AG09309 (cell line): ENCODE data around the gene XDH.

ENCODE experiments used
- DNase-seq: peaks from one replicate; pipeline ENCODE4 v3.0.0-alpha.2; 2010; ENCODE audit warnings: low read depth
- H3K4me3 ChIP-seq: 2 replicates; pipeline ENCODE4 v1.5.1; 2011; ENCODE audit warnings: mild to moderate bottlenecking, low read depth, low read length, moderate library complexity; ENCODE audit not compliant: control insufficient read depth
- TF ChIP-seq, protein P1 (sequence below): IDR thresholded peaks from 2 replicates; pipeline ENCODE4 v1.5.1; 2011; ENCODE audit warnings: mild to moderate bottlenecking, low read depth, low read length, inconsistent platforms; ENCODE audit not compliant: insufficient read depth, control insufficient read depth; ENCODE audit errors: missing control alignments

XDH gene

DNA sequence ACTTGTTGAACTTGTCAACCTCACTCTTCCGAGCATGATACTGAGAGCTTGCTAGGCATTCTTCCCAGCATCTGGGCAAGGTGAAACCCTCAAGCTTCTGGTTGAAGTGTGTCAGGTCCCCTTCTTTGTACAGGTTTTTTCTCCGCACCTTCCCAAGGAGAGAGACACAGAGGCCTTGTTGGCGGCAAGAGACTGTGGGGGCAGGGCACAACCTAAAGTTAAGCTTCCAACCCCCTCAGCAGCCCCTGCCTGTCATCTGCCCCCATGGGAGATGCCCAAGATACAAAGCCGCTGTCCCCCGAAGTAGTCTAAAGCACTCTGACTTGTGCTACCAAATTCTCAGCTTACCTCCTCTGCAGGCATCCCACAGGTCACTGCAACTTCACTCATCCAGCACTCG is 64.9 kb downstream of the XDH start:
- H3K4me3 ChIP-seq: no peak overlapping the region
- TF ChIP-seq, protein P1, sequence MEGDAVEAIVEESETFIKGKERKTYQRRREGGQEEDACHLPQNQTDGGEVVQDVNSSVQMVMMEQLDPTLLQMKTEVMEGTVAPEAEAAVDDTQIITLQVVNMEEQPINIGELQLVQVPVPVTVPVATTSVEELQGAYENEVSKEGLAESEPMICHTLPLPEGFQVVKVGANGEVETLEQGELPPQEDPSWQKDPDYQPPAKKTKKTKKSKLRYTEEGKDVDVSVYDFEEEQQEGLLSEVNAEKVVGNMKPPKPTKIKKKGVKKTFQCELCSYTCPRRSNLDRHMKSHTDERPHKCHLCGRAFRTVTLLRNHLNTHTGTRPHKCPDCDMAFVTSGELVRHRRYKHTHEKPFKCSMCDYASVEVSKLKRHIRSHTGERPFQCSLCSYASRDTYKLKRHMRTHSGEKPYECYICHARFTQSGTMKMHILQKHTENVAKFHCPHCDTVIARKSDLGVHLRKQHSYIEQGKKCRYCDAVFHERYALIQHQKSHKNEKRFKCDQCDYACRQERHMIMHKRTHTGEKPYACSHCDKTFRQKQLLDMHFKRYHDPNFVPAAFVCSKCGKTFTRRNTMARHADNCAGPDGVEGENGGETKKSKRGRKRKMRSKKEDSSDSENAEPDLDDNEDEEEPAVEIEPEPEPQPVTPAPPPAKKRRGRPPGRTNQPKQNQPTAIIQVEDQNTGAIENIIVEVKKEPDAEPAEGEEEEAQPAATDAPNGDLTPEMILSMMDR: no peak
- no peak for DNase-seq

DNA sequence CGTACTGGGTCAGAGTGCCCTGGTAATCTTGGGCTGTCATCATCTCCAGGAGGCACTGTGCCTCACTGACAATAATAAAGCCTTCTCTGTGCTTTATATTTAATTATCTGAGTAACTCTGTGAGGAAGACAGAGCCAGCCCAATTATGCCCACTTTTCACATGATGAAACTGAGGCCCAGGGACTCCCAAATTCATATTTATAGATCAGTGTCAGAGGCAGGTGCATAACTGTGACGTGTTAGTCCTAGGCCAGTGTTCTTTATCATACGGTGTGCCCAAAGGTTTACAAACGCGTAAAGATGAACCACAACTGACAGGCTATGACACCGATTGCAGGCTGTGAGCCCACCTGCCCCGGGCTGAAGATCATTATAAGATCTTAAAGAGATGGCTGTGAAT is 65.4 kb downstream of the XDH start:
- H3K4me3 ChIP-seq: no peak overlapping the region
- TF ChIP-seq, protein P1: no peak
- DNase-seq: no peak

DNA sequence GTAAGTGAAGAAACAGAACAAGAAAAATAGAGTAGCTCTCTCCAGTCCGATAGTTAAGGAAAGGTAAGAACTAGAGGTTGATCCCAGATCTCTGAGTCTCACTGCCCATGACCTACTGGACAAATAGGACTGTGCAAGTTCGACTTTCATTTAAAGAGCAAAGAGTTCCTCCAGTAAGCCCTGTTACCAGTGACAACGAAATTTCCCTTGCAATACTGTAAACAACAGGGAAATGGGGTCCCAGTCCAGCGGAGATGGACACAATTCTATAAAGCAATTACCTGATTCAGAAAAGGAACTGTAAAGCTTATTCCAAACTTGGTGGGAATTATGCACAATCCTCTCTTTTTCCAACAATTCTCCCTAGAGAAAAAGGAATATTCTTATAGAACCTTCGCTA is 65.9 kb downstream of the XDH start:
- no peak overlapping the region for H3K4me3 ChIP-seq
- no peak for DNase-seq
- TF ChIP-seq, protein P1: no peak

DNA sequence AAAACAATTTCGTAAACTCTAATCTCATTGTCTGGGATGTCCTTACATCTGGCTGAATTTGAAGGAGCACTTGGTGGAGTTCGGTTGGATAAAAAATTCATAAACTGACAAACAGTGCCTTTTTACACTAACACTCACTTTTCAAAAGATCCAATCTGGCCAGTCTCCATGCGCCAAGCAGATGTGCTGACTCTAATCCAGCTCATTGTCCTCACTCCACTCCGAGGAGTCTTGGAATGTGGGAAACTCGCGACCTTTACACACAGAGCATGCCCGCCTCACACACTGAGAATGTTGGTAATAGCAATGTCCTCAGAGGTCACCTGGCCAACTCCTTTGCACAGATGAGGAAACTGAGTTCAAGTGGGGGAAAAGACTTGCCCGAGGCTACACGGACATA is 66.8 kb downstream of the XDH start:
- peak; percentile 46 for DNase-seq
- no peak overlapping the region for H3K4me3 ChIP-seq
- TF ChIP-seq, protein P1: no peak

DNA sequence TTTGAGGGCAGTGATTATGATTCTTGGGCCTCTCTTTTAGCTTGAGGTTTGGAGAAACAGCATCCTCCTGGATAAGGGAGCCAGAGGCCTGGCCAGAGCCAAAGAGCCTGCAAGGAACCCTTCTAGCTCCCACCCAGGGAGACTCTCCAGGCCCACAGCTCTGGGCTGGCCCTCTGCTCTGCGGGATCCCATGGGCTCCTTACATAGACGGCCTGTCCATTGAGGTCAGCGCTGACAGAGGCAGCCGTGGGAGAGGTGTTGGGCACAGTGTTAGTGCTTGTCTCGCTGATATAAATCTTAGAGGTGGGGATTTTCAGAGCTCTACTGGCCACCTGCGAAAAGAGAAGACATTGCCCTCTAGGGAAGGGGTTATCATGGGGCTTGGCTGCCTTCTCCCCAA is 67.2 kb downstream of the XDH start:
- DNase-seq: no peak
- H3K4me3 ChIP-seq: no peak overlapping the region
- TF ChIP-seq, protein P1: no peak

DNA sequence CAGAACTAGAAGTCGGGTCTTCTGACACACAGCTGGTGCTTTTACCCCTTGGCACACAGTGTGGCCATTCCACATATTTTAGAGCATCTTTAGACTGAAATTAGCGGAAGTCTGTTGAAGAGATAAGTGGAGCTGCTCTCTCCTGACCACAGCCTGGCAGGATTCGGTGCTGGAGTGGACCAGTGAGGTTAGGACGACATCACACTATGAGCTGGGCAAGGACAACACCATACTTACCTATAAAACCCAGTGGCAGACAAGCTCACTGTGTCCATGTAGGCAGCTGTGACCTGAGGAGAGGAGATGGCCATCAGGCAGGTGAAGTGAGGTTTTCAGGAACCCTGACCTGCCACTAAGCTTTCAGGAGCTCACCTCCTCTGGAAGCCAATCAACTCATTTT is 70.1 kb downstream of the XDH start:
- TF ChIP-seq, protein P1: no peak
- no peak for DNase-seq
- H3K4me3 ChIP-seq: no peak overlapping the region

DNA sequence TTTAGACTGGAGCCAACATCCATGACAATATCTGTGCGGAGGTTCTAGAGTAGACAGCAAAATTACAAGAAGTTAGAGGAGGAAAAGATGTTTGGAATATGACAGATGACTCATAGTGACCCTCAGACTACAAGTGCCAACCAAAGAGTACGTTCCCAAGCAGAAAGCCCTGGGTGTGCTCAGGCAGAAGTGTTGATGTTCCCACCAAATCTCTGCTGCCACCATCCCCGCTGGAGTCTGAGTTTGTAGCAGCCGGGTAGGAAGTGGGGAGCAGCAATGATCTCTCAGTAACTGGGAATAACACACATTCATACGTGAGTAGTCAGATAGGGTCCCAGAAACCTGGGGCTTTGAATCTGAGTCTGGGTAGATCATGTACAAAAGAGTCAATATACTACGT is 73.2 kb downstream of the XDH start:
- DNase-seq: no peak
- no peak overlapping the region for H3K4me3 ChIP-seq
- TF ChIP-seq, protein P1: no peak
